VCaP (cell line): ENCODE measurements around the gene ZFYVE21.

Experiments
- H3K27ac ChIP-seq: fragments of 450-650 bp; 2 replicates; pipeline ENCODE4 v1.5.1; 2017
- CTCF ChIP-seq: fragments of 450-650 bp; conservative IDR thresholded peaks from 2 replicates; pipeline ENCODE4 v1.5.1; 2017; ENCODE audit warnings: mild to moderate bottlenecking, moderate library complexity

Gene ZFYVE21

GRCh38 chr14:103738166-103738565 is 22.6 kb downstream of the ZFYVE21 start:
- no peak for TF ChIP-seq CTCF
- H3K27ac ChIP-seq: no peak overlapping the region

GRCh38 chr14:103738701-103739451 is 23.3 kb downstream of the ZFYVE21 start:
- H3K27ac ChIP-seq: no peak overlapping the region
- TF ChIP-seq CTCF: no peak

GRCh38 chr14:103739466-103739792 is 23.8 kb downstream of the ZFYVE21 start:
- no peak for TF ChIP-seq CTCF
- H3K27ac ChIP-seq: no peak overlapping the region

GRCh38 chr14:103739793-103740501 is 24.3 kb downstream of the ZFYVE21 start:
- no peak overlapping the region for H3K27ac ChIP-seq
- no peak for TF ChIP-seq CTCF

- no peak overlapping the region for H3K27ac ChIP-seq
- TF ChIP-seq CTCF: no peak
Measured at GRCh38 chr14:103740991-103741689, 25.5 kb downstream of the ZFYVE21 start.

GRCh38 chr14:103741876-103742275 is 26.3 kb downstream of the ZFYVE21 start:
- no peak for TF ChIP-seq CTCF
- no peak overlapping the region for H3K27ac ChIP-seq

- H3K27ac ChIP-seq: no peak overlapping the region
- no peak for TF ChIP-seq CTCF
Measured at GRCh38 chr14:103742499-103743255, 27.1 kb downstream of the ZFYVE21 start.
